22Rv1 (cell line): ENCODE measurements around the gene AREG.

Source experiments
- CTCF ChIP-seq: fragments of 450-650 bp; IDR thresholded peaks from 2 replicates; pipeline ENCODE4 v1.5.1; 2017; ENCODE audit warnings: mild to moderate bottlenecking
- ZFX ChIP-seq: fragments of 450-650 bp; IDR thresholded peaks from 2 replicates; pipeline ENCODE4 v1.6.1; 2017; ENCODE audit warnings: antibody characterized with exemption, borderline replicate concordance

- TF ChIP-seq CTCF (no peak), ZFX (no peak)
Measured at GRCh38 chr4:74449571-74450297, 4.8 kb downstream of the AREG start.
